Breast epithelium (tissue), 3 donors: ENCODE data around the gene GUCD1.

Experiments
- CTCF ChIP-seq, 3 donors: fragments of 450-650 bp; IDR thresholded peaks; one replicate each; pipeline ENCODE4 v1.5.1; 2016 to 2017; ENCODE audit warnings: antibody characterized with exemption in 3 of 3, mild to moderate bottlenecking in 3 of 3, moderate library complexity in 3 of 3
- POLR2A ChIP-seq: fragments of 450-650 bp; IDR thresholded peaks from one replicate; pipeline ENCODE4 v1.6.1; 2016; ENCODE audit warnings: antibody characterized with exemption, mild to moderate bottlenecking, moderate library complexity
- POLR2AphosphoS5 ChIP-seq, 3 donors: sonication (generic); formaldehyde crosslinking; IDR thresholded peaks; one replicate each; pipeline ENCODE4 v1.6.1; 2017; ENCODE audit warnings: antibody characterized with exemption in 3 of 3

GRCh38 chr22:24494167-24494527 is 60.8 kb downstream of the GUCD1 start:
- no peak for TF ChIP-seq CTCF (IDR thresholded peaks at IDR 0.05)
- no peak for TF ChIP-seq POLR2A
- no peak for TF ChIP-seq POLR2AphosphoS5 (IDR thresholded peaks at IDR 0.05)
